ENCODE data around the gene PKP4.

DNA sequence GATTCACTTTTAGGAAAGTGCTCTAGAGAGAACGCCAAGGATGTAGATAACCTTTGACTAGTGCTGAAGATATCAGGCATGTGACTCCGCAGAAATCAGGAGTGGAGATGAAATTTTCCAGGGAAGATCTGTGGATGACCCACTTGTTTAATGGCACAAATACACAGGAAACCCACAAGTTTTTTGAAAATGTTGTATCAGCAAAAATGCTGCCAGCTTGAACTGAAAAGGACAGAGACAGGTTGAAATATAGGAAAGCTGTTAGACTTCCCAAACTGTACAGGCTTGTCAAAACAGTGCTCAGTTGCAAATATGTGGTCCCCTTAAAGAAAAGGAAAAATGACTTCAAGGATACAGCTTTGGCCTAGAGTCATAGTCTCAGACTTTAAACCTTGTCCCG lies 96.5 kb downstream of the PKP4 start:
- TF ChIP-seq EZH2 (IDR thresholded peaks at IDR 0.05; ENCODE audit: insufficient read depth, poor library complexity, severe bottlenecking) (no peak), EZH2phosphoT487 (IDR thresholded peaks at IDR 0.05; ENCODE audit: insufficient read depth, low read depth) (no peak)

Measured in GM23248 (cell line).